Gastrocnemius medialis (tissue), 4 donors: ENCODE measurements around the gene DRD3. TPM values are rescaled to one million over a fixed set of nuclear protein-coding genes. Genes with fewer than 3 reads are reported as not detected.

ENCODE experiments used
- ATAC-seq, 2 donors: fragments of 150-250 bp; one replicate each; pipeline ENCODE4 v1.9.1; 2016
- DNase-seq, 2 donors: peaks; one replicate each; pipeline ENCODE4 v3.0.0-alpha.2; 2019
- H3K27ac ChIP-seq, 4 donors: fragments of 200-600 bp; sonication (generic); 1 replicate in 1 of 4; 2 replicates in 3 of 4; pipeline ENCODE4 v1.5.1; 2016 to 2018; ENCODE audit warnings: mild to moderate bottlenecking in 2 of 4, moderate library complexity in 1 of 4
- H3K27me3 ChIP-seq, 3 donors: fragments of 200-600 bp; sonication (generic) in 2 of 3; 1 replicate in 1 of 3; 2 replicates in 2 of 3; pipeline versions ENCODE4 v1.5.1 to v1.6.0; 2016 to 2019; ENCODE audit warnings: mild to moderate bottlenecking in 1 of 3, moderate library complexity in 1 of 3
- H3K36me3 ChIP-seq, 2 donors: fragments of 200-600 bp; sonication (generic) in 1 of 2; one replicate each; pipeline ENCODE4 v1.5.1; 2017 to 2018
- H3K4me1 ChIP-seq, 2 donors: fragments of 200-600 bp; sonication (generic) in 1 of 2; one replicate each; pipeline ENCODE4 v1.5.1; 2016 to 2017; ENCODE audit warnings: mild to moderate bottlenecking in 2 of 2
- H3K4me3 ChIP-seq, 4 donors: fragments of 200-600 bp; sonication (generic) in 3 of 4; 1 replicate in 1 of 4; 2 replicates in 3 of 4; pipeline ENCODE4 v1.5.1; 2016 to 2019; ENCODE audit warnings: mild to moderate bottlenecking in 2 of 4
- H3K9me3 ChIP-seq, 3 donors: fragments of 200-600 bp; sonication (generic) in 2 of 3; 1 replicate in 1 of 3; 2 replicates in 2 of 3; pipeline ENCODE4 v1.5.1; 2016 to 2019
- CTCF ChIP-seq, 5 experiments: fragments of 450-650 bp in 3 of 5; fragments of 200-600 bp in 2 of 5; sonication (generic) in 2 of 5; IDR thresholded peaks in 4 of 5; conservative IDR thresholded peaks in 1 of 5; 1 replicate in 4 of 5; 2 replicates in 1 of 5; pipeline ENCODE4 v1.5.1; 2016 to 2019; ENCODE audit warnings: antibody characterized with exemption in 5 of 5, mild to moderate bottlenecking in 3 of 5, moderate library complexity in 3 of 5
- POLR2A ChIP-seq, 2 donors: fragments of 450-650 bp; IDR thresholded peaks; one replicate each; pipeline ENCODE4 v1.6.1; 2017; ENCODE audit warnings: antibody characterized with exemption in 2 of 2, mild to moderate bottlenecking in 2 of 2, moderate library complexity in 2 of 2
- in situ Hi-C, 4 donors: fragments of 200-750 bp; cut with MboI; loops; one replicate each; pipeline versions ENCODE4 v1.15.0 to v1.8.0; 2017; ENCODE audit warnings: low sequenced_read_pairs in 4 of 4
- intact Hi-C: fragments of 100-400 bp; cut with DNase I; formaldehyde crosslinking; loops from one replicate; pipeline ENCODE4 v1.15.1; 2023; ENCODE audit warnings: low total_unique reads
- total RNA-seq, 4 donors: library from RNA; depleted of rRNA; stranded (reverse); fragments of >200 nt; gene quantifications; one replicate each; pipeline versions ENCODE4 v1.1.0 to v1.2.3, GENCODE V29; 2016

DRD3 gene
- total RNA-seq, 4 donors from 2014 or later = not detected

GRCh38 chr3:114179575-114179974, 723 bp upstream of the DRD3 start:
- no peaks in the 10 kb centered on the region for H3K4me1 ChIP-seq
- H3K36me3 ChIP-seq = no peaks in the 10 kb centered on the region
- H3K9me3 ChIP-seq = no peaks in the 10 kb centered on the region
- H3K27me3 ChIP-seq = no peaks in the 10 kb centered on the region
- no peak for DNase-seq
- intact Hi-C loops = no loop called here
- ATAC-seq = no peak
- H3K27ac ChIP-seq = no peak overlapping the region
- TF ChIP-seq POLR2A (IDR thresholded peaks at IDR 0.05) = no peak
- TF ChIP-seq CTCF (IDR thresholded peaks at IDR 0.05 in 4 of 5, conservative IDR thresholded peaks at IDR 0.05 in 1 of 5) = no peak
- in situ Hi-C loops = no loop called here
- H3K4me3 ChIP-seq = no peak overlapping the region

DNA sequence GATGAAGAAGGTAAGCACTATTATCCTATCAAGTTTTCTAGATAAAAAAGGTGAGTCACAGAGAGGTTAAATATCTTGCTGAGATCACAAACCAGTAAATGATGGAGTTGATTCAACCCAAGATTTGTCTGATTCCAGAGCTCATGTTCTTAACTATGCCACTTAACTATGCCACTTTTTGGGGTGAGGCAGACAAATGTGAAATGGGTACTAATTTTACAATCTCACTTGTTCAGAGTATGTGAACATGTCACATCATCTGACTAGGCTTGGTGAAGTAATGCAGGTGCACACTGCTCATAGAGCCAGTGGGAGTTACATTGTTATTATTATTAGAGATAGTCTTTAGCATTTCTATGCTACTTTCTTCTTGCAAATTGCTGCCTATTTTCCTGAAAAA, 2.0 kb downstream of the DRD3 start:
- in situ Hi-C loops (no loop called here), intact Hi-C loops (no loop called here)
- no peaks in the 10 kb centered on the region for H3K9me3 ChIP-seq
- H3K4me3 ChIP-seq = no peak overlapping the region
- no peak overlapping the region for H3K27ac ChIP-seq
- TF ChIP-seq CTCF (IDR thresholded peaks at IDR 0.05 in 4 of 5, conservative IDR thresholded peaks at IDR 0.05 in 1 of 5) = no peak
- TF ChIP-seq POLR2A (IDR thresholded peaks at IDR 0.05) = no peak
- no peaks in the 10 kb centered on the region for H3K27me3 ChIP-seq
- H3K36me3 ChIP-seq = no peaks in the 10 kb centered on the region
- no peak for ATAC-seq
- no peaks in the 10 kb centered on the region for H3K4me1 ChIP-seq
- DNase-seq = no peak

- no peaks in the 10 kb centered on the region for H3K4me1 ChIP-seq
- no peaks in the 10 kb centered on the region for H3K36me3 ChIP-seq
- no peak overlapping the region for H3K4me3 ChIP-seq
- H3K9me3 ChIP-seq = no peaks in the 10 kb centered on the region
- in situ Hi-C loops (no loop called here), intact Hi-C loops (no loop called here)
- no peaks in the 10 kb centered on the region for H3K27me3 ChIP-seq
- TF ChIP-seq CTCF (IDR thresholded peaks at IDR 0.05 in 4 of 5, conservative IDR thresholded peaks at IDR 0.05 in 1 of 5) (no peak), POLR2A (IDR thresholded peaks at IDR 0.05) (no peak)
- ATAC-seq = no peak
- no peak for DNase-seq
- H3K27ac ChIP-seq = no peak overlapping the region
Measured at GRCh38 chr3:114176487-114176886, 2.4 kb downstream of the DRD3 start.

- ATAC-seq = no peak
- no peaks in the 10 kb centered on the region for H3K9me3 ChIP-seq
- no peaks in the 10 kb centered on the region for H3K36me3 ChIP-seq
- H3K27me3 ChIP-seq = no peaks in the 10 kb centered on the region
- no peaks in the 10 kb centered on the region for H3K4me1 ChIP-seq
- in situ Hi-C loops = no loop called here
- H3K27ac ChIP-seq = no peak overlapping the region
- TF ChIP-seq POLR2A (IDR thresholded peaks at IDR 0.05) (no peak), CTCF (IDR thresholded peaks at IDR 0.05 in 4 of 5, conservative IDR thresholded peaks at IDR 0.05 in 1 of 5) (no peak)
- no peak for DNase-seq
- intact Hi-C loops = no loop called here
- H3K4me3 ChIP-seq = no peak overlapping the region
Measured at GRCh38 chr3:114175204-114175987, 3.5 kb downstream of the DRD3 start.

DNA sequence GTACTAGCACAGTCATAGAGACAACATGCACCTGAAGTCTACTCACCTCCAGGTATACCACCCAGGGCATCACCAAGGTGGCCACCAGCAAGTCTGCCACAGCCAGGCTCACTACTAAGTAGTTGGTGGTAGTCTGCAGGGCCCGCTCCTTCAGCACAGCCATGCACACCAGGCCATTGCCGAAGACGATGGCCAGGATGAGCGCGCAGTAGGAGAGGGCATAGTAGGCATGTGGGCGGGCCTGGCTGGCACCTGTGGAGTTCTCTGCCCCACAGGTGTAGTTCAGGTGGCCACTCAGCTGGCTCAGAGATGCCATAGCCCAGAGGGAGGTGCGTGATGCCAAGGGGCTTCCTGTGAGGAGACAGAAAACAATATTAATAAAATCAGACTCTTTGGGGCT, 7.2 kb downstream of the DRD3 start:
- intact Hi-C loops = no loop called here
- no peaks in the 10 kb centered on the region for H3K36me3 ChIP-seq
- TF ChIP-seq POLR2A (IDR thresholded peaks at IDR 0.05) = no peak
- TF ChIP-seq CTCF (IDR thresholded peaks at IDR 0.05 in 4 of 5, conservative IDR thresholded peaks at IDR 0.05 in 1 of 5) = no peak
- H3K4me3 ChIP-seq = no peak overlapping the region
- H3K27ac ChIP-seq = no peak overlapping the region
- DNase-seq (no peak), ATAC-seq (no peak)
- no peaks in the 10 kb centered on the region for H3K27me3 ChIP-seq
- in situ Hi-C loops = no loop called here
- no peaks in the 10 kb centered on the region for H3K9me3 ChIP-seq
- no peaks in the 10 kb centered on the region for H3K4me1 ChIP-seq
